PC-9 (cell line): ENCODE results near the gene SOX5. TPM values are rescaled to one million over a fixed set of nuclear protein-coding genes. Genes with fewer than 3 reads are reported as not detected.

Experiments
- BruUV-seq: library from RNA; stranded (reverse); fragments of 400-500 nt; replicated peaks from 2 replicates; lab custom pipeline; 2021; lab: Mats Ljungman, UMichigan
- CTCF ChIA-PET: fragments of 300-600 bp; sonication (Branson Sonifier 250); formaldehyde crosslinking; loops from one replicate; lab custom pipeline; 2022; ENCODE audit warnings: antibody characterized with exemption; lab: Charles Lee
- POLR2A ChIA-PET: fragments of 300-600 bp; sonication (Branson Sonifier 250); formaldehyde crosslinking; loops from one replicate; lab custom pipeline; 2022; ENCODE audit warnings: antibody characterized with exemption; ENCODE audit not compliant: unreplicated experiment; lab: Charles Lee
- DNase-seq, 2 experiments: peaks; one replicate each; pipeline versions ENCODE4 v3.0.0 to v3.0.0-alpha.2; 2015 to 2022; ENCODE audit warnings: mixed read lengths in 1 of 2
- H2AFZ ChIP-seq: fragments of 200-600 bp; sonication (generic); 2 replicates; pipeline ENCODE4 v1.8.1; 2017; ENCODE audit warnings: antibody characterized with exemption
- H3F3A ChIP-seq: fragments of 200-600 bp; sonication (generic); 2 replicates; pipeline ENCODE4 v1.8.1; 2017; ENCODE audit warnings: antibody characterized with exemption, mild to moderate bottlenecking, low read depth; ENCODE audit not compliant: insufficient read depth
- H3K27ac ChIP-seq: fragments of 200-600 bp; sonication (generic); 2 replicates; pipeline ENCODE4 v1.6.1; 2016; ENCODE audit warnings: mixed run types
- H3K27me3 ChIP-seq: fragments of 200-600 bp; sonication (generic); 2 replicates; pipeline ENCODE4 v1.6.1; 2016; ENCODE audit warnings: low read depth, mixed run types; ENCODE audit not compliant: insufficient read depth
- H3K36me3 ChIP-seq: fragments of 200-600 bp; sonication (generic); 2 replicates; pipeline ENCODE4 v1.6.1; 2016; ENCODE audit warnings: low read depth, mixed run types
- H3K4me1 ChIP-seq: fragments of 200-600 bp; sonication (generic); replicated peaks from 2 replicates; pipeline ENCODE4 v1.6.1; 2016; ENCODE audit warnings: mixed run types; ENCODE audit not compliant: insufficient read depth
- H3K4me2 ChIP-seq: fragments of 200-600 bp; sonication (generic); 2 replicates; pipeline ENCODE4 v1.6.1; 2017; ENCODE audit warnings: mixed run types
- H3K4me3 ChIP-seq: fragments of 200-600 bp; sonication (generic); 2 replicates; pipeline ENCODE4 v1.6.1; 2016; ENCODE audit warnings: mixed run types
- H3K79me2 ChIP-seq: fragments of 200-600 bp; sonication (generic); 2 replicates; pipeline ENCODE4 v1.6.1; 2017; ENCODE audit warnings: low read depth, mixed run types
- H3K9me2 ChIP-seq: fragments of 200-600 bp; sonication (generic); 2 replicates; pipeline ENCODE4 v1.8.1; 2017; ENCODE audit warnings: mild to moderate bottlenecking; ENCODE audit not compliant: insufficient read depth
- H3K9me3 ChIP-seq: fragments of 200-600 bp; sonication (generic); 2 replicates; pipeline ENCODE4 v1.8.1; 2016; ENCODE audit warnings: low read depth; ENCODE audit not compliant: insufficient read depth
- H4K20me1 ChIP-seq: fragments of 200-600 bp; sonication (generic); 2 replicates; pipeline ENCODE4 v1.8.1; 2017; ENCODE audit not compliant: insufficient read depth
- CTCF ChIP-seq: fragments of 200-600 bp; sonication (generic); conservative IDR thresholded peaks from 2 replicates; pipeline ENCODE4 v1.6.1; 2017; ENCODE audit warnings: mixed run types, antibody characterized with exemption, mild to moderate bottlenecking, moderate library complexity
- EZH2 ChIP-seq: fragments of 200-600 bp; sonication (generic); IDR thresholded peaks from 2 replicates; pipeline ENCODE4 v1.8.0; 2017; ENCODE audit warnings: antibody characterized with exemption, low read depth
- intact Hi-C: fragments of 100-400 bp; cut with micrococcal nuclease; formaldehyde crosslinking; loops from one replicate; pipeline ENCODE4 v1.10.0; 2022; ENCODE audit not compliant: unreplicated experiment
- total RNA-seq: library from RNA; stranded (reverse); gene quantifications from 2 replicates; pipeline ENCODE4 v1.2.3, GENCODE V29; 2021

The SOX5 gene
- total RNA-seq, 1 experiment from 2014 or later: not detected

GRCh38 chr12:23931176-23931575 lies 18.3 kb downstream of the SOX5 start:
- Histone ChIP-seq H3K9me3 (no peaks in the 10 kb centered on the region), H3K27me3 (no peaks in the 10 kb centered on the region), H3K36me3 (no peaks in the 10 kb centered on the region), H2AFZ (no peak overlapping the region), H3K79me2 (no peaks in the 10 kb centered on the region), H4K20me1 (no peaks in the 10 kb centered on the region), H3K27ac (no peak overlapping the region), H3K4me3 (no peak overlapping the region), H3K9me2 (no peaks in the 10 kb centered on the region), H3K4me1 (no peaks in the 10 kb centered on the region), H3F3A (no peaks in the 10 kb centered on the region), H3K4me2 (no peak overlapping the region)
- no TSS peak for BruUV-seq
- intact Hi-C loops: no loop called here
- POLR2A ChIA-PET: no interaction called here
- DNase-seq: no peak
- CTCF ChIA-PET: no interaction called here
- TF ChIP-seq CTCF (no peak), EZH2 (no peak)

GRCh38 chr12:23930599-23930998 lies 18.9 kb downstream of the SOX5 start:
- Histone ChIP-seq H3K36me3 (no peaks in the 10 kb centered on the region), H3K4me3 (no peak overlapping the region), H3K79me2 (no peaks in the 10 kb centered on the region), H4K20me1 (no peaks in the 10 kb centered on the region), H3K9me3 (no peaks in the 10 kb centered on the region), H3K27ac (no peak overlapping the region), H3K27me3 (no peaks in the 10 kb centered on the region), H3K4me1 (no peaks in the 10 kb centered on the region), H3K4me2 (no peak overlapping the region), H2AFZ (no peak overlapping the region), H3F3A (no peaks in the 10 kb centered on the region), H3K9me2 (no peaks in the 10 kb centered on the region)
- ChIA-PET CTCF (no interaction called here), POLR2A (no interaction called here)
- TF ChIP-seq CTCF (no peak), EZH2 (no peak)
- intact Hi-C loops: no loop called here
- DNase-seq: no peak
- no TSS peak for BruUV-seq

- BruUV-seq: no TSS peak
- Histone ChIP-seq H3K4me1 (no peaks in the 10 kb centered on the region), H3K79me2 (no peaks in the 10 kb centered on the region), H3K9me2 (no peaks in the 10 kb centered on the region), H3K9me3 (no peaks in the 10 kb centered on the region), H3K27ac (no peak overlapping the region), H3K4me3 (no peak overlapping the region), H3F3A (no peaks in the 10 kb centered on the region), H2AFZ (no peak overlapping the region), H3K4me2 (no peak overlapping the region), H3K36me3 (no peaks in the 10 kb centered on the region), H4K20me1 (no peaks in the 10 kb centered on the region), H3K27me3 (no peaks in the 10 kb centered on the region)
- ChIA-PET POLR2A (no interaction called here), CTCF (no interaction called here)
- TF ChIP-seq CTCF (no peak), EZH2 (no peak)
- DNase-seq: no peak
- intact Hi-C loops: no loop called here
Measured at GRCh38 chr12:23929906-23930305, 19.6 kb downstream of the SOX5 start.
